Testis (tissue), 3 donors: ENCODE measurements around the gene SLTM. TPM values are rescaled to one million over a fixed set of nuclear protein-coding genes. Genes with fewer than 3 reads are reported as not detected.
"Not testable (repeated sequence)": the region's sequence is repeated elsewhere in the genome, so short reads cannot be mapped to it uniquely, and the experiment has no call there.

Experiments
- DNase-seq: peaks from one replicate; pipeline ENCODE4 v3.0.0-alpha.2; 2019
- H3K27ac ChIP-seq, 2 donors: fragments of 200-600 bp; sonication (generic); one replicate each; pipeline ENCODE4 v1.5.1; 2019
- H3K27me3 ChIP-seq: fragments of 200-600 bp; sonication (generic); one replicate; pipeline ENCODE4 v1.5.1; 2019
- H3K36me3 ChIP-seq: fragments of 200-600 bp; sonication (generic); one replicate; pipeline ENCODE4 v1.5.1; 2017; ENCODE audit warnings: low read depth; ENCODE audit errors: missing control alignments
- H3K4me1 ChIP-seq: fragments of 200-600 bp; sonication (generic); one replicate; pipeline ENCODE4 v1.5.1; 2019
- H3K4me3 ChIP-seq, 2 donors: fragments of 200-600 bp; sonication (generic); one replicate each; pipeline ENCODE4 v1.5.1; 2017 to 2019
- H3K9me3 ChIP-seq: fragments of 200-600 bp; sonication (generic); one replicate; pipeline ENCODE4 v1.5.1; 2017
- CTCF ChIP-seq, 3 experiments: fragments of 450-650 bp in 2 of 3; fragments of 200-600 bp in 1 of 3; sonication (generic) in 1 of 3; IDR thresholded peaks; one replicate each; pipeline ENCODE4 v1.5.1; 2016 to 2019; ENCODE audit warnings: antibody characterized with exemption in 3 of 3, mild to moderate bottlenecking in 2 of 3, moderate library complexity in 1 of 3
- POLR2A ChIP-seq: fragments of 450-650 bp; IDR thresholded peaks from one replicate; pipeline ENCODE4 v1.6.1; 2017; ENCODE audit warnings: antibody characterized with exemption, mild to moderate bottlenecking, moderate library complexity
- WGBS, 2 donors: methylation state at CpG; one replicate each; pipeline ENCODE4 v1.1.5; 2018; 5-methylcytosine and 5-hydroxymethylcytosine counted together
- intact Hi-C: fragments of 100-400 bp; cut with DNase I; formaldehyde crosslinking; loops from one replicate; pipeline ENCODE4 v1.15.1; 2023; ENCODE audit warnings: low total_unique reads
- polyA plus RNA-seq: library from polyadenylated mRNA; stranded (reverse); fragments of 350-450 nt; fragmentation: Illumina TruSeq; extraction: RNeasy Lipid Tissue Mini Kit (QIAGEN cat#74804); gene quantifications from one replicate; pipeline ENCODE4 v1.2.3, GENCODE V29; 2014; ENCODE audit warnings: low read depth, low replicate concordance; ENCODE audit not compliant: insufficient read depth
- total RNA-seq, 2 donors: library from RNA; depleted of rRNA; stranded (reverse); fragments of >200 nt; gene quantifications; one replicate each; pipeline ENCODE4 v1.2.3, GENCODE V29; 2016

SLTM gene
- total and polyA plus RNA-seq, 3 donors from 2014 or later: 29.7 to 116 (median 92.7) TPM

- 70 to 83% methylated on average over 3 of the region's 3 CpGs for WGBS, 2 donors
- Histone ChIP-seq H3K27ac (no peak overlapping the region), H3K4me1 (no peaks in the 10 kb centered on the region), H3K27me3 (no peaks in the 10 kb centered on the region), H3K4me3 (no peak overlapping the region), H3K9me3 (no peaks in the 10 kb centered on the region), H3K36me3 (no peaks in the 10 kb centered on the region)
- intact Hi-C loops: no loop called here
- no peak for DNase-seq
- TF ChIP-seq CTCF (IDR thresholded peaks at IDR 0.05): no peak
- no peak for TF ChIP-seq POLR2A
Observed at GRCh38 chr15:58947179-58947578, 13.7 kb upstream of the SLTM start.

- DNase-seq, intact Hi-C loops, H3K27ac ChIP-seq, H3K27me3 ChIP-seq, H3K9me3 ChIP-seq, H3K4me3 ChIP-seq, H3K36me3 ChIP-seq: not testable (repeated sequence)
- WGBS, 2 donors: 71 to 82% methylated on average over 8 of the region's 8 CpGs
- peaks cover 17% of the 10 kb centered on the region for H3K4me1 ChIP-seq
Observed at GRCh38 chr15:58934974-58935373, 1.5 kb upstream of the SLTM start.

- no peak for DNase-seq
- TF ChIP-seq POLR2A (no peak), CTCF (IDR thresholded peaks at IDR 0.05) (no peak)
- Histone ChIP-seq H3K9me3 (no peaks in the 10 kb centered on the region), H3K4me3 (peak overlapping the region; percentile 90 to 92), H3K27me3 (no peaks in the 10 kb centered on the region), H3K36me3 (no peaks in the 10 kb centered on the region), H3K4me1 (peaks cover 17% of the 10 kb centered on the region), H3K27ac (peak overlapping the region in 1 of 2 donors; percentile 97)
- intact Hi-C loops: no loop called here
- WGBS, 2 donors: 45 to 56% methylated on average over 4 of the region's 4 CpGs
Observed at GRCh38 chr15:58934521-58934920, 1.0 kb upstream of the SLTM start.

GRCh38 chr15:58934114-58934447, 602 bp upstream of the SLTM start:
- intact Hi-C loops: no loop called here
- DNase-seq: no peak
- Histone ChIP-seq H3K27ac (peak overlapping the region; percentile 97), H3K4me1 (peaks cover 17% of the 10 kb centered on the region), H3K27me3 (no peaks in the 10 kb centered on the region), H3K4me3 (peak overlapping the region; percentile 90 to 92), H3K36me3 (no peaks in the 10 kb centered on the region), H3K9me3 (no peaks in the 10 kb centered on the region)
- TF ChIP-seq CTCF (IDR thresholded peaks at IDR 0.05): no peak
- TF ChIP-seq POLR2A: no peak
- 16 to 17% methylated on average over 4 of the region's 4 CpGs for WGBS, 2 donors

- DNase-seq: no peak
- 0 to 2% methylated on average over 6 to 23 of the region's 37 CpGs for WGBS, 2 donors
Observed at GRCh38 chr15:58932710-58933280, 684 bp downstream of the SLTM start.

More at GRCh38 chr15:58932710-58933280, 684 bp downstream of the SLTM start:
- peak overlapping the region; percentile 97 for H3K27ac ChIP-seq
- TF ChIP-seq CTCF (IDR thresholded peaks at IDR 0.05): no peak
- TF ChIP-seq POLR2A: no peak
- no peaks in the 10 kb centered on the region for H3K9me3 ChIP-seq
- intact Hi-C loops: no loop called here
- H3K4me3 ChIP-seq: peak overlapping the region; percentile 90 to 92
- H3K4me1 ChIP-seq: peaks cover 17% of the 10 kb centered on the region
- no peaks in the 10 kb centered on the region for H3K36me3 ChIP-seq
- no peaks in the 10 kb centered on the region for H3K27me3 ChIP-seq
